Activated CD8-positive, alpha-beta memory T cell treated with anti-CD3 and anti-CD28 coated beads, Interleukin-2, amount 50 U/mL, for 24 hours (primary cell): ENCODE results near the gene IL33.

Source experiments
- DNase-seq: peaks from one replicate; pipeline ENCODE4 v3.0.0-alpha.2; 2020; ENCODE audit errors: extremely low read depth

IL33 gene

DNA sequence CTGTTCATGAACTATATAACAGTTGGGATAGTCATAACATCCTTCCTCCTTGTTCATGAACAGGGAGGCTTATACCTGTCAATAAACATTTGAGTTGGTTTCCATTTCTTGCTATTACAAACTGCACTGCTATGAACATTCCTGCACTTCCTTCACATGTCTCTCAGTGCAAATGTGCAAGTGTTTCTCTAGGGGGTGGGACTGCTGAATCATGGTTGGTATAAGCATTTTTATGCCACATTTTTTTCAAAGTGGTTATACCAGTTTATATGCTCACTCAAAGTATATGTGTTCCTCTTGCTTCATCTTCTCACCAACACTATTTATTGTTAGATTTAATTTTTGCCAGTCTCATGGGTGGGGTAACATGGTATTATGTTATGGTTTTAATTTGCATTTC is 86.8 kb downstream of the IL33 start:
- no peak for DNase-seq

DNA sequence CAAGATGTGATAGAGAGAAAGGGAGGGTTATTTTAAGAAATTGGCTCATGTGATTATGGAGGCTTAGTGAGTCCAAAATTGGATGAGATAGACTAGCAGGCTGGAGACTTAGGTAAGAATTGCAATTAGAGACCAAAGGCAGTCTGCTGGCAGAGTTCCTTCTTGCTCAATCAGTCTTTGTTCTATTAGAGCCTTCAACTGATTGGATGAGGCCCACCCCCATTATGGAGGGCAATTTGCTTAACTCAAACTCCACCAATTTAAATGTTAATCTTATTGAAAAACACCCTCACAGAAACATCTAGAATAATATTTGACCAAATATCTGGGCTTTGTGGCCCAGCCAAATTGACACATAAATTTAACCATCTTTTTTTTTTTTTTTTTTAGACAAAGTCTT is 88.6 kb downstream of the IL33 start:
- no peak for DNase-seq

DNA sequence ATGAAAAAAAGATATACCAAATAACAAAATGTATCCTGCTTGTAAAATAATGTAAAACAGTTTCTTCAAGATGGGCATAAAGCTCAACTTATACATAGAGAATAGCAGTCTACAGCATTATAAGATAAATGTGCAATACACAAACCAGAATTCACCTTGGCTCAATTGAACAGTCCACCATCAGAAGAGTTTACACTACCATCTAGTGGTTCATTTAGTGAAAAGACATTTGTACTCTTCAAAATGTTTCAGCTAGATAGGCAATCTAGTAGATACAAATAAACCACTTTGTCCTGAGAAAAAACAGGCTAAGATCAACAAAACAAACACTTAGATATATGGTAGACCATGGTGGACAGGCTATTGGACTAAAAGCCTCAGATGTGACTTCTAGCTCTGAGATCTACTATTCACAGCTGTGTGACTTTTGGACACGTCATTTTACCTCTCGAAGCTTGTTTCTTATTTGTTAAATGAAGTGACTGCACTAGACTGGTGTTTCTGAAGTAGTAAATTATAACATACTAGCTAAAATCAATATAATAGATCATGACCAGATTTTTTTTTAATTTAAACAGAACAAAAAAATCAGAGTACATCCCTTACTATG is 90.5 kb downstream of the IL33 start:
- DNase-seq = no peak
